Mucosa of gallbladder (tissue), 1 donor: ENCODE data around the gene MANBA. TPM values are rescaled to one million over a fixed set of nuclear protein-coding genes. Genes with fewer than 3 reads are reported as not detected.
"Not testable (repeated sequence)": the region's sequence is repeated elsewhere in the genome, so short reads cannot be mapped to it uniquely, and the experiment has no call there.

Experiments
- DNase-seq: peaks from one replicate; pipeline ENCODE4 v3.0.0-alpha.2; 2020; ENCODE audit warnings: low spot score
- total RNA-seq: library from RNA; stranded (reverse); gene quantifications from one replicate; pipeline ENCODE4 v1.2.1, GENCODE V29; 2021
- donor health status: DM: no; HTN: no; CAD: no.

Gene MANBA
- total RNA-seq, 1 donor from 2014 or later, result 42.1 TPM

DNA sequence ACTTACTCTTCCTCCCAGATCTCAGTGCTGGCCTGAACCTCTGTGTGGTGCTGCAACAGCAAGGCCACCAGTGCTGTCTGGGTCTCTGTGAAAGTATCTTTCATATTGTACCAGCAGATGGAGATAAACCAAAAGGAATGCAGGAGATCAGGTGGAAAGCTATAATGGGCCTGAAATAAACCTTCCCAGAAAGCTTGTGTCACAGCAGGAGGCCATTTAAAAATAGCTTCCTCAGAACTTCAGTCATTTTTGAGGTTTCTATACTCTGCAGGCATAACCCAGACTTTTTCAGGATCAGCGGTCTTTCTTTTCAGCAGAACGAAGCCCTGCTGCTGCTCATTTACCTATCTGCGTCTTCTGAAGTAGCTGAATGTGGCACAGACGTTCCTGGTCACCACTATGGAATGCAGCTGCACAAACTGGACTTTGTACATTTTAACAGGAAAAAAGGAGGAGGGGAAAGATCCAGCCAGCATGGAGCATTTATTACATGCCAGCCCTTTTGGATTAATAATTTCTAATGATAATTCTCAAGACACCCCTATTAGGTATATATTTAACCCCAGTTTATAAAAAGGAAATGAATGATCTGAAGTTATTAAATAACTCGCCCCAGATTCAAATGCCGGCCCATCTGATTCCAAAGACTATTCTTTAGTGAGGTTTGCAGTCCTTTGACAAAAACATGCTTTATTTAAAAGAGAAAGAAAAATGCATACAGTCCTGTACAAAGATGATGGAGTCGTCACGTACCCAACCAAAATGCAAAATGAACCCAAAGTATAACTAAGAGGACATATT is 139.9 kb downstream of the MANBA start:
- peak; percentile 71 for DNase-seq

DNA sequence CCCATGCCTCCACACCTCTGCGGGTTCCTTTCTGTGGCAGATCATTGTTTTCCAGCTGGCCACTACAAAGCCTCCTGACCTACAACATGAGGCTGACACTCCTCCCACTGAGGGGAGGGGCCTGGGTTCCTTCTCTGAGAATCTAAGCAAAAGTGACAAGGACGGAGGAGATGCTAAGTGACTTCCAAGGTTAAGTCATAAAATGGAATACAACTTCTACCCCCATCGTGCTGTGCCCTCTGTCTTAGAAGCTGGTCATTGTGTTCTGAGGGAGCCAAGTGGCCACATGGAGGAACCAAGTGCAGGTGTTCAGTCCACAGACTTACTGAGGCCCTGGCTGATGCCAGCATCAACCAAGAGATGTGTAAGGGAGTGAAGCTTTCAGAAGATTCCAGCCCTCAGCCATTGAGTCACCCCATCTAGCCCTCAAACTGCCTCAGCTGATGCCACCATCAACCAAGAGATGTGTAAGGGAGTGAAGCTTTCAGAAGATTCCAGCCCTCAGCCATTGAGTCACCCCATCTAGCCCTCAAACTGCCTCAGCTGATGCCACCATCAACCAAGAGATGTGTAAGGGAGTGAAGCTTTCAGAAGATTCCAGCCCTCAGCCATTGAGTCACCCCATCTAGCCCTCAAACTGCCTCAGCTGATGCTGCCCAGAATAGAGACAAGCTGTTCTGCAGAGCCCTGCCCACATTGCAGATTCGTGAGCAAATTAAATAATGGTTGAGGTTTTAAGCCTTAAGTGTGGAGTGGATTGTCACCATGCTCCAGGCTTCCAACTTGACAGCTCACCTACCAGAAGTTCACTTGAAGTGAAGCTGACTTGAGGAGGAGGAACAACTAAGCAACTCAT is 140.8 kb downstream of the MANBA start:
- DNase-seq, result not testable (repeated sequence)

DNA sequence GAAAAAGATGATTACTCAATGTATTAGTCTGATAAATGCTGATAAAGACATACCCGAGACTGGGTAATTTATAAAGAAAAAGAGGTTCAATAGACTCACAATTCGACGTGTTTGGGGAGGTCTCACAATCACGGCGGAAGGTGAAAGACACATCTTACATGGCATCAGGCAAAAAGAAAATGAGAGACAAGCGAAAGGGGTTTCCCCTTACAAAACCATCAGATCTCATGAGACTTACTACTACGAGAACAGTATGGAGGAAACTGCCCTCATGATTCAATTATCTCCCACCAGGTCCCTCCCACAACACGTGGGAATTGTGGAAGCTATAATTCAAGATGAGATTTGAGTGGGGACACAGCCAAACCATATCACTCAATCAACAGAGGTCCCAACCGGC is 141.7 kb downstream of the MANBA start:
- DNase-seq, result not testable (repeated sequence)

DNA sequence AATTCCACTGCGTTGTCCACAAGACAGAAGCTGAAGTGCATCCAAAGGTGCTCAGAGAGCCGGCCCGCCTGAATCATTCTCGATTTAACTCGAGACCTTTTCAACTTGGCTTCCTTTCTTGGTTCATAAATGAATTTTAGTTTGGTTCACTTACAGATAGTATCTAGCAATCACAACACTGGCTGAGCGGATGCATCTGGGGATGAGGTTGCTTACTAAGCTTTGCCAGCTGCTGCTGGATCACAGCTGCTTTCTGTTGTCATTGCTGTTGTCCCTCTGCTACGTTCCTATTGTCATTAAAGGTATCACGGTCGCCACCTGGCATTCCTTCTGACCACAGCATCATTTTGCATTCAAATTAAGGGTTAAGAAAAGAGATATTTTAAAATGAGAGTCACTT is 144.1 kb downstream of the MANBA start:
- no peak for DNase-seq

DNA sequence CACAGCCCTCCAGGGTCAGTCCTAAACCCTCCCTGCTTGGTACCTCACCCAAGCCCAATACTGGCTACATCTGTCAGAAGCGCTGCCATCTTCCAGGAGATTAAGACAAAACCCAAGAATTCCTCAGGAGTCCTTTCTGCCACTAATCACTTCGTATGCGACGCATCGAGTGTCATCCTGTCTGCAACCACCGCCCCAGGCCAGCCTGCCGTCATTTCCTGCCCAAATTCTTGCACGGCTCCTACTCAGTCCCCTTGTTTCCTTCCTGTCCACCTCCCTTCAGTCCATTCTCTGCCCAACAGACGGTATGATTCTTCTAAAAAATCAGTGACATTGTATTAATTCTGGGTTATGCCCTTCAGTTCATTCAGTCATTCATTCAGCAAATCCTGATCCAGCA is 146.0 kb downstream of the MANBA start:
- DNase-seq, result no peak

DNA sequence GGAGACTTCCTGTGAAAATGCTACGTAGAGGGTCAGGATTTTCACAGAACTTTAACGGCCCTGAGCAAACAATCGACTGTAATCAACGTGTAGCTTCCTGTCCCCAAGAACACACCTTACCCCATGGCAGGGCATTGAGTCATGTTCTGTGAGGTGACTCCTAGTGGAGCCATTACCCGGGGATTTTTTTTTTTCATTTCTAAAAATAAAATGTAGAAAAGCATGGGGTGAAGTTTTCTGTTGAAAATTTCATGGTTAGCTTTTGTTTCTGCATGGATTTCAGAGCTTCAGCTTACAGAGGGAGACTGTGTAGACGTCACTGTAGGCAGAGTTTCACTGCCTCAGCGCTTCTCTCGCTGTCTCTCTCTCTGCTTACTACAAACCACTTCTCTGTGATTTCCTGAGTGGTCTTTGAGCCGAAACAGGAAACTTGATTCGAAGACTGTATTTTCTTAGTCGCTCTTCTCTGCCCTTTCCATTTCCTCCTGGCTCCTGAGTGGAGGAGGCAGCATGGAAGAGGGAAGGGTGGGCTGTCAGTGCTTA is 147.9 kb downstream of the MANBA start:
- no peak for DNase-seq

DNA sequence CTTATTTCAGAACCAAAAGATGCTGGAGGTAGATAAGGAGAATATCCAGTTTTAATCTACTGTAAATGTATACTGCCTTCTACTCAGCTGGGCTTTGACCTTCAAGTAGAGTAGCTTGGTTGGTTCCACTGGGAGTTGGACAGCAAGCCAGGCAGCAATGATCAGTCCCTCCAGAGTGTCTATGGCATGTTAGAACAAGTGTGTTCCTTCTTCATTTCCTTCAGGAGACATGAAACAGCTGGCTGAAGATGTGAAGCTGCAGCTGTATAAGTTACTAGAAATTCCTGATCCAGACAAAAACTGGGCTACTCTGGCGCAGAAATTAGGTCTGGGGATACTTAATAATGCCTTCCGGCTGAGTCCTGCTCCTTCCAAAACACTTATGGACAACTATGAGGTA is 148.6 kb downstream of the MANBA start:
- DNase-seq, result no peak

DNA sequence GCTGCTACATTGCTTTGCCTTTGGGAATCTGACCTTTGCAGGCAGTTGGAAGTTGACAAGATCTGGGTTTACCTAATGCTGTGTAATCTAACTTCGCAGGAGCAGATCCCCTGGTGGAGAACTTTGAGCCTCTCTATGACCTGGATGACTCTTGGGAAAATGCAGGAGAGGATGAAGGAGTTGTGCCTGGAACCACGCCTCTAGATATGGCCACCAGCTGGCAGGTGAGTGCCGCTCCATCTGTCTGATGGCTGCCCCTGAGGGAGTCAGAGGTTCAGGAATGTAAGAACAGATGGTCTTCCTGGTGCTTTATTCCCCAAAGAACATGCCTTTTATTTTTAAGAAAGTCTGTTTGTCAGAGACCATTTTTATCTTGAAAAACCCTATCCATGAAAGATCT is 150.3 kb downstream of the MANBA start:
- no peak for DNase-seq

DNA sequence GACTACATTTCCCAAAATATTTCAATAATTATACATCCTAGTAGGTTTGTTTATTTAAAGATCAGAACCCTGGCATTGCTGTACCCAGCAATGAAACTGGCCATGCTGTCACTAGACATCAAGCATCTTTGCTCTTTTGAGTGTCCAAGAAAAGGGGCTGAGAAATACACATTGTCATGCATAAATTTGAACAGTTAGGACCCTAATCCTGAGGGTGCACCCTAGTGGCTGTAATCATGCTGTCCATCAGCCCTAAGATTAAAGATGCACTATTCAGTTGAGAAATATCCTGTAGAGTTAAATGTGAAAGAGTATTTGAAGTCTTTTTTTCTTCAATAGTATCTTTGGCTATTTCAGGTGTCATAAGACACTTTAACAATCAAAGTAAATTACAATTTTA is 150.8 kb downstream of the MANBA start:
- no peak for DNase-seq

DNA sequence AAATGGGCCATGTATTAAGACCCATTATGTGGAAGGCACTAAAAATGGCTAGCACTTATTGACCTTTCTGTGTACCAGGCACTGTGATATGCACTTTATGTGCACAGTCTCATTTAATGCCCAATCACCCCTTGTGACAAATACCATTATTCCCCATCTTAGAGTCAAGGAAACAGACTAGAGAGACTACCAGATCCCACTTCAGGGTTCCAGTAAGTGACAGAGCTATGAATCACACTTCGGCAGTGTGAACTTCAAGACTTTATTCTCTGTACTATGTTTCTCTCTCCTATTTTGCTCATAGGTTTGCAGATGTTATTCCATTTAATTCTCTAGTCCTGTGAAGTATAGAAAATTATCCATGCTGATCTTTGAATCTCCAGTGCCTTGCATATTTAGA is 152.6 kb downstream of the MANBA start:
- DNase-seq, result no peak

DNA sequence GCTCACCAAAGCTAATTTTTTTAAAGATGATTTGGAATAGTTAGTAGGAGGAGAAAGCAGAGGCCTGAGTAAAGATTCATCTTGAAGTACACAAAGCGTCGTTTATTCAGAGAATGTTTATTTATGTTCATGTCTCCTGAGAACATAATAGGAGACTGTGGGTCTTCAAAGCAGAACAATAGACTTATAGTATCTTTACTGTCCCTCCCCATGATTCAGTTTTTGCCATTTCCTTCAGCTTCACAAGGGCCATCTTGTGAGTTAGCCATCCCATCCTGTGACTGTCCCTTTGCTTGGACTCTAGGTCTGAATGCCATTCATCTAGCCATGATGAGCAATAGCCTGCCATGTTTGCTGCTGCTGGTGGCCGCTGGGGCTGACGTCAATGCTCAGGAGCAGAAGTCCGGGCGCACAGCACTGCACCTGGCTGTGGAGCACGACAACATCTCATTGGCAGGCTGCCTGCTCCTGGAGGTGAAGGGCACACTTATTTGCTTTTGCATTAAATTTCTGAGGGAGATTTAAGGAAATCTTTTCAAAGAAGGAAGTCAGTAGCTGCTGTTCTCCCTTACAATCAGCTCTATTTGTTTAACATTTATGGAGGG is 153.8 kb downstream of the MANBA start:
- peak; percentile 60 for DNase-seq

DNA sequence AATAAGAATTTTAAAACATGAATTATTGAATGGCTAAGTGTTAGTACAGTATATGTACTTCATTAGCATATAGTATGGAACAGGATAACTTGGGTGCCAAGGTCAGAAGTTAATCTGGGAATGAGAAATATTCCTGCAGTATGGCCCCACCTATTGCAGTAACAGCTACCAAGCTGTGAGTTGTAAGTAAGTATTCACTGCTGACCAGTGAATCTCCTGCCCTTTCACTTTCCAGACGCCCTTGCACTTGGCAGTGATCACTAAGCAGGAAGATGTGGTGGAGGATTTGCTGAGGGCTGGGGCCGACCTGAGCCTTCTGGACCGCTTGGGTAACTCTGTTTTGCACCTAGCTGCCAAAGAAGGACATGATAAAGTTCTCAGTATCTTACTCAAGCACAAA is 154.5 kb downstream of the MANBA start:
- no peak for DNase-seq

DNA sequence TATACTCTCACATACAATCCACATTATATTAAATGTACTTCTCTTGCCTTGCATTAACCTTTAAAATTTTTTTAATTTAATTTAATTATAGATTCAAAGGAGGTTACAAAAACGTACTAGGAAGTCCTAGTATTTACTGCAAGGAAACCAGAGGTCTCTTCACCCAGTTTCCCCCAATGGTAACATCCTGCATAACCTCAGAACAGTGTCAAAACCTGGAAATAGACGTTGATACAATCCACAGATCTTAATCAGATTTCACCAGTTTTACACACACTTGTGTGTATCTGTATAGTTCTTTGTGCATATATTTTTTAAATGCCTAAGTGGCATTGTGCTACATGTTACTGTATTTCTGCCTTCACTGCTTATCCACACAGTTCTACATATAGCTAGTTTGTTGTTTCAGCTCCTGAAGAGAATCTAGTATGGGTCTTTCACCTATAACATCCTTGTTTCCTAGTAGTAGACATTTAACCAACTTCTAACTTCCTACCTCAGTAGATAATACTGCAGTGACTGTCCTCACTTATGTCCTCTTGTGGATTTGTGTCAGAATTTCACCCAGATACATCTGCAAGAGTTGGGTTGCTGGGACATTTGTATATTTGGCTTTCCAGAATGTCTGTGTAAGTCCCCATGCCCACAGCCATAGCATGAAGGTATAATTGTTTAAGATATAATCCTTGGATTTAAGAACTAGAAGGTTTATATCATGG is 156.4 kb downstream of the MANBA start:
- DNase-seq, result no peak

DNA sequence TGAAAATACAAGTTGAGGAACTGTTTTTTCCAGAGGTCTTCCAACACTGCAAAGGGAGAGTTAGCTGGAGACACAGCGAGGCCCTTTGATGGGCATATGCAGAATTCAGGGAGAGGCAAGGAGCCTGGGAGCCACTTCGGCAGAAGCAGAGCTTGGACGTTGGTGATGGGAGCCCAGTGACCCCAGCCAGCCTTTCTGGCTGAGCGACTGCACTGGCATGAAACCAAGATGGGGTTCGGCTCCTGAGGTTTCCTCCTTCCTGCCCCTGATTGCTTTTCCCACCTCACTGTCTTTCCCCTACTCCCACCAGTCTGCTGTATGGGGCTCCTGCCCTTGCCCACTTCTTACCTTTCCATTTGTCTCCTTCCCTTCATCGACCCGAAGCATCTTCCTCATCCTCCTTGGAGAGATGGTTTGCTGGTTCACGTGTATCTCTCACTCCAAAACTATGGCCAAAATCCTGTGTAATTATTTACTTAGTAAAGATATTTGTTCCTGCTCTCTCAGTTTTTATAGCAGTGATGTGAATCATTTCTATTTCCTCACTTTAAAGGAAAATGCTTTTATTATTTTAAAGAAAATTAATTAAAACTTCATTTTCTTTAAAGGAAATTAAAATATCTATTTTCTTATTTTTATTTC is 159.1 kb downstream of the MANBA start:
- DNase-seq, result no peak

DNA sequence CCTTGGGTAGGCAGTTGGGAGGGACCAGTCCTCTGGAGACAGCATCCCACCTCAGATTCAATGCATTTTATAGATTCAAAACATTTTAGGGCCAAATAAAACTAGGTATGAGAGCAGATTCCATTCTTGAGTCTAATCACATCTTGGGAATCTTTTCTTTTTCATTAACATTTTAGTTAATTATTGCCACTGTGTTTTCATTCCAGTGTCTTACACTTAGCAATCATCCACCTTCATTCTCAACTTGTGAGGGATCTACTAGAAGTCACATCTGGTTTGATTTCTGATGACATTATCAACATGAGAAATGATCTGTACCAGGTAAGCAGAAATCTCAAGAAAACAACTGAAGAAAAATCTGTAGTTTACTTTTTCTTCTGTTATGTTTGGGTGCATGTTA is 160.1 kb downstream of the MANBA start:
- DNase-seq, result no peak

DNA sequence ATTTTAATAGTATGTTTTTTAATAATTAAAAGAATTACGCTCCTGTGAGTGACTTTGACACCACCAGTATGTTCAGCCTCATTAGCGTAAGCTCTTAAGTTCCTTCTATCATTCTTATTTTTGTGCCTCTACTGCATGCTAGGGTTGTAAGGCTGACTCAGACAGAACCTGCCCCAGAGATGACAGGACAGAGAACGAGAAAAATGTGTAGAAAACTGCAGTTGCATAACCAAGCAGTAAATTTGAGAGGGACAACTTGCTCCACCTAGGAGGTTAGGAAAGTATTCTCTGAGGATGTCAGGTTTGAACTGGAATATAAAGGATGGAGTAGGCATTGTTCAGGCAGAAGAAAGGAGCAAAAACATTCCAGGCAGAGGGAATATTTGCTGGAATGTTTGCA is 160.9 kb downstream of the MANBA start:
- DNase-seq, result no peak

DNA sequence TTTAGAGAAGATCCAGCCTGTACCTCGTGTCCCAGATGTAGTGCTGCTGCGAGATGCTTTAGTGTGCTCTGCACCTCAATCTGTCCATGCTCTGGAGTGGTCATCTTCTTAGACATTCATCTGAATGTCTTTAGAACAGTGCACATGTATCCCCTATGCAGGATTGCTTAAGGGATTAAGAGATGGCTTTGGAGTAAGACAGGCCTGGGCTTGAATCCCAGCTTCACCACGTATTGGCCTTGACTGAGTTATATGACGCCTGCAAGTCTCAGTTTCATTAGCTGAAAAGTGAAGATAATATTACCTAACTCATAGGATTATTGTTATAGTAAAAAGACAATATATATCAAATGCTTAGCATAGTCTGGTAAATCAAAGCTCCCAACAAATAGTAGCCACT is 161.3 kb downstream of the MANBA start:
- no peak for DNase-seq

DNA sequence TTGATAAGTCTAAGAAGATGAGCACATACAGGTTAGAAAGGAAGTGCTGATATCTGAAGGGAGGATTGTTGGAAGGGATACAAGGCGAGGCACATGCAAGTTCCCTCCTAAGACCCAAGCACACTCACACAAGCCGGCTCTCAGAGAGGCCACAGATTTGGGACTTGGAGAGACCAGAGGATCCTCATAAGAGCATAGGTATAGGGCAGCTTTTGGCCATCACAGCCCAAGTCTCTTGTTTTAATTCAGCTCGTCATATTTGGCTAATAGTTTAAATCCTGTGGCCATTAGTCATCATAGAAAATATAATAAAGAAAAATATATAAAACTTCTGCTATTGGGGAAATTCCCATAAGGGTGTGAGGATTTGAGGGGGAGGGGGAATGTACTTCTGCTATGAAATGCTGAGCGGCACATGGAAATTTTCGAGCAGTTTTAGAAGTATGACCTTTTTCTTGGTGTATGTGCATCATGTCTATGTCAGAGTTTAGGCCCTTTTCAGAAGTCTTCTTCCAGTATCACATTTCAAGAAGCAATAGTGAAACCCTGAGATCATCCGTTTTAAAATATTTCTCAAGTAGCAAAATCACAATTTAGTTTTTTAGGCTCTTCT is 161.9 kb downstream of the MANBA start:
- DNase-seq, result no peak

DNA sequence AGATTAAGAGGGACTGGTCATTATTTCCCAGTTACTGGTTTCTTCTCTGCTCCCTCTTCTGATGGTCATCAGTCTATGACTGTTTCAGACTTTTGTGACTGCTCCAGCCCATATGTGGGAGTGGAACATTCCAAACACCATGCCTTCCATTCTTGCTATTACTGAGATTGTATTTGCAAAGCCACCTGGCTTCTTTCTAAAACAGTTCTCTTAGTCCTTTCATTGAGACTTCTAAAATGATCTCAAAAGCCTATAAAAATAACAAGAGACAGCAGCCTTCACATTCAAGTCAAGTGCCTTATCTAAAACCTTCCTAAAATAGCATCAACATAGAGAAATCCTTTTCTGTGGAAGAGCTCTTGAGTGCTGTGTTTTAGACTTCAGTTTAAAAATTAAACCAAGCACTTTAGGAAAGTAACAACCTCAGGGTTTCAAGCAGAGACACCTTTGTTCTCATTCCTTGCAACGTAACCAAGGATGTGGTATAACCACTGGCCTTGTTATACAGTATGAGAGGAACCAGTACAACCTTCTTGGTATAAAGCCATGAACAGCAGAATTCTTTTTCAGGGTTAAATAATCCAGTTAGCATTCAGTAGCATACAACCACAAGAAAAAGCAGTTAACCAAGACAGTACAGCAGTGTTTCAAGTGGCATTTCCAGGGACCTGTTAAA is 162.5 kb downstream of the MANBA start:
- DNase-seq, result no peak

DNA sequence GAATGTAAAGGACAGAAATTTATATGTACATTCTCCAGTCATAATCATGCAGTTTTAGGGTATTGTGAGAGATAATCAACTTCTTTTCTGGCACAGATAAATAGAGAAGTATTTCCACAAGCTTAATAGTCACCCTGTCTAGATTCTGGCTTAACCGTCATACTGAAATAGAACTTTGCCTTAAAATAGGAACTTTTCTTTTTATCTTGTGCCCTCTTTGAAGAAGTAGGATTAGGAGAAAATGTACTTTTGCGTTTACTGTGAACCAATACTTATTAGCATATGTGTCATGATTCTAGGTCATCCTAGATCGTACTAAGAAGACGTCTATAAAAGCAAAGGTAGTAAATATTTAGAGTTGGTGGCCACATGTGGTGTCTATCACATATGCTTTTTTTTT is 164.2 kb downstream of the MANBA start:
- DNase-seq, result no peak
